Psoas muscle (tissue), 8 donors: ENCODE measurements around the gene GABARAP. TPM values are rescaled to one million over a fixed set of nuclear protein-coding genes. Genes with fewer than 3 reads are reported as not detected.

Source experiments
- ATAC-seq, 4 donors: fragments of 200-7000 bp; cut with Tn5 transposase; one replicate each; pipeline ENCODE4 v1.9.1; 2020; ENCODE audit warnings: moderate library complexity in 3 of 4, mild to moderate bottlenecking in 2 of 4
- DNase-seq, 2 donors: peaks; one replicate each; pipeline ENCODE4 v3.0.0-alpha.2; 2020
- H3K27ac ChIP-seq: fragments of 200-600 bp; one replicate; pipeline ENCODE4 v1.8.0; 2022
- H3K27me3 ChIP-seq, 3 donors: fragments of 200-600 bp in 1 of 3; one replicate each; pipeline versions ENCODE4 v1.6.1 to v1.8.0; 2013 to 2022; ENCODE audit warnings: low read length in 2 of 3, mild to moderate bottlenecking in 2 of 3, moderate library complexity in 1 of 3; ENCODE audit not compliant: insufficient read depth in 3 of 3
- H3K36me3 ChIP-seq, 2 donors: fragments of 200-600 bp in 1 of 2; one replicate each; pipeline versions ENCODE4 v1.6.1 to v1.8.0; 2013 to 2022; ENCODE audit warnings: low read depth in 1 of 2, mild to moderate bottlenecking in 1 of 2, moderate library complexity in 1 of 2; ENCODE audit not compliant: insufficient read depth in 1 of 2
- H3K4me1 ChIP-seq: fragments of 200-600 bp; one replicate; pipeline ENCODE4 v1.8.0; 2022
- H3K4me3 ChIP-seq: fragments of 200-600 bp; one replicate; pipeline ENCODE4 v1.8.0; 2022; ENCODE audit warnings: mild to moderate bottlenecking
- H3K9me3 ChIP-seq: fragments of 200-600 bp; one replicate; pipeline ENCODE4 v1.8.0; 2022
- CTCF ChIP-seq: fragments of 200-600 bp; IDR thresholded peaks from one replicate; pipeline ENCODE4 v1.8.0; 2022; ENCODE audit warnings: antibody characterized with exemption
- WGBS, 3 donors: extraction: QIAGEN DNeasy Blood & Tissue Kit; methylation state at CpG; one replicate each; pipeline versions ENCODE4 v1.1.6 to v1.1.7; 2013; 5-methylcytosine and 5-hydroxymethylcytosine counted together
- intact Hi-C, 2 donors: fragments of 100-400 bp; cut with DNase I; formaldehyde crosslinking; loops; one replicate each; pipeline versions ENCODE4 v1.11.0 to v1.14.2; 2022
- long read RNA-seq, 2 donors: library from polyadenylated mRNA; unstranded; transcript quantifications; one replicate each; pipeline ENCODE4 v2.0.0, GENCODE V29; 2021
- polyA plus RNA-seq, 3 donors: library from polyadenylated mRNA; stranded (reverse); fragments of 200-250 nt; gene quantifications; one replicate each; pipeline ENCODE4 v1.2.3, GENCODE V29; 2013
- total RNA-seq, 4 donors: library from RNA; stranded (reverse); fragmentation: NEBNext Ultra II Directional in 2 of 4; extraction: Animal tissue kit (Norgen Biotek cat#: 25700) in 2 of 4; gene quantifications; one replicate each; pipeline versions ENCODE4 v1.2.1 to v1.2.4, GENCODE V29; 2021 to 2023
- donor health status: healthy with polysubstance abuse.
- donor health status: DM: no; HTN: no; CAD: no; lungs with moderate emphysema.
- donor health status: Bipolar disorder and iron deficiency.
- donor health status: healthy.
- donor health status: DM: yes; HTN: yes; CAD: no.
- donor health status: DM: no; HTN: no; CAD: no.
- donor health status: DM: no; HTN: no; CAD: no.
- donor health status: DM: yes; HTN: yes; CAD: no.

GABARAP gene
- total RNA-seq: 100 to 1,000 TPM; 447 to 492 (median 481) TPM
- 100 to 1,000 TPM; 344 to 569 (median 510) TPM for polyA plus RNA-seq
- long read RNA-seq, donor 1, transcript GABARAP-201 (4 exons, 1,634 nt): major isoform, 150 of 158 reads
- long read RNA-seq, donor 1, partial matches to known transcripts: 0 of 158 reads
- long read RNA-seq, donor 1, other reads (novel, unspliced or antisense): 4 of 158 reads
- long read RNA-seq, donor 2, transcript GABARAP-201 (4 exons, 1,634 nt): major isoform, 224 of 234 reads
- long read RNA-seq, donor 2, partial matches to known transcripts: 1 of 234 reads
- long read RNA-seq, donor 2, other reads (novel, unspliced or antisense): 5 of 234 reads

- peak within 1 kb of the TSS; percentile 87 for H3K27ac ChIP-seq
- ATAC-seq: peak; percentile 40 to 64 (median 48)
- no peak for TF ChIP-seq CTCF
- H3K9me3 ChIP-seq: no peaks in the 10 kb centered on the region
- intact Hi-C loops: loop anchor here (2.0 to 10.0 kb wide), 3 partner anchors 39 to 903 kb away; partner anchors contain the start of genes SENP3 (in 1 of the 2) and SLC2A4 (in 1 of the 2)
- peaks cover 7 to 53% of the 10 kb centered on the region in 2 donors for H3K36me3 ChIP-seq
- H3K4me3 ChIP-seq: peak within 1 kb of the TSS; percentile 96
- WGBS, 3 donors: 0 to 1% (median 0%) methylated on average over 62 of the region's 62 CpGs
- H3K4me1 ChIP-seq: peaks cover 23% of the 10 kb centered on the region
- no peaks in the 10 kb centered on the region for H3K27me3 ChIP-seq
- DNase-seq: peak; percentile 94 to 97
These were observed at the start of gene GABARAP for GRCh38 chr17:7241783-7242716. Gene GABARAP, minus strand, starts transcription at chr17:7242449. Its CDS starts 119 bp downstream, at chr17:7242330.

- TF ChIP-seq CTCF: no peak
- WGBS, 3 donors: 30 to 63% (median 36%) methylated on average over 11 of the region's 11 CpGs
- H3K27me3 ChIP-seq: peaks cover 0 to 9% (median 0%) of the 10 kb centered on the region in 3 donors
- H3K36me3 ChIP-seq: peaks cover 0 to 22% of the 10 kb centered on the region in 2 donors
- DNase-seq: peak in 1 of 2 donors; percentile 56
- intact Hi-C loops: no loop called here
- no peaks in the 10 kb centered on the region for H3K9me3 ChIP-seq
- peak in 3 of 4 donors; percentile 1 to 20 (median 15) for ATAC-seq
- H3K4me1 ChIP-seq: peaks cover 30% of the 10 kb centered on the region
- peak overlapping the region; percentile 46 for H3K27ac ChIP-seq
- H3K4me3 ChIP-seq: no peak overlapping the region
These were observed 48.4 kb upstream of the GABARAP start for GRCh38 chr17:7290685-7291084.

- Histone ChIP-seq H3K27ac (peak overlapping the region; percentile 46), H3K27me3 (peaks cover 0 to 9% (median 0%) of the 10 kb centered on the region in 3 donors), H3K4me1 (peaks cover 29% of the 10 kb centered on the region), H3K9me3 (no peaks in the 10 kb centered on the region), H3K4me3 (no peak overlapping the region), H3K36me3 (peaks cover 0 to 27% of the 10 kb centered on the region in 2 donors)
- 46 to 79% (median 62%) methylated on average over 19 of the region's 19 CpGs for WGBS, 3 donors
- DNase-seq: peak in 1 of 2 donors; percentile 57
- intact Hi-C loops: no loop called here
- peak in 3 of 4 donors; percentile 2 to 14 (median 3) for ATAC-seq
- TF ChIP-seq CTCF: no peak
These were observed 47.9 kb upstream of the GABARAP start for GRCh38 chr17:7290166-7290565.

GRCh38 chr17:7289256-7290032 is 47.2 kb upstream of the GABARAP start:
- DNase-seq: peak in 1 of 2 donors; percentile 79
- WGBS, 3 donors: 32 to 62% (median 38%) methylated on average over 10 to 18 of the region's 18 CpGs
- peak overlapping the region; percentile 46 for H3K27ac ChIP-seq
- peaks cover 27% of the 10 kb centered on the region for H3K4me1 ChIP-seq
- intact Hi-C loops: no loop called here
- H3K9me3 ChIP-seq: no peaks in the 10 kb centered on the region
- TF ChIP-seq CTCF: no peak
- peaks cover 0 to 34% of the 10 kb centered on the region in 2 donors for H3K36me3 ChIP-seq
- ATAC-seq: peak; percentile 24 to 48 (median 37)
- H3K4me3 ChIP-seq: no peak overlapping the region
- H3K27me3 ChIP-seq: peaks cover 0 to 9% (median 0%) of the 10 kb centered on the region in 3 donors
